HG03103 (cell line): ENCODE measurements around the gene SYT3.

Experiments used
- ATAC-seq: cut with Tn5 transposase; IDR thresholded peaks from one replicate; pipeline ENCODE4 v1.9.1; 2021; ENCODE audit warnings: low read depth; ENCODE audit not compliant: unreplicated experiment

SYT3 gene

GRCh38 chr19:50639121-50640112 is at the start of gene SYT3:
SYT3 (minus strand) TSS chr19:50639881; CDS start chr19:50637411, 2,470 bp downstream.
- no peak for ATAC-seq

- no peak for ATAC-seq
Measured at GRCh38 chr19:50688766-50689165, 49.1 kb upstream of the SYT3 start.

- no peak for ATAC-seq
Measured at GRCh38 chr19:50686310-50687032, 46.8 kb upstream of the SYT3 start.

- ATAC-seq, result no peak
Measured at GRCh38 chr19:50679177-50680125, 39.8 kb upstream of the SYT3 start.

- no peak for ATAC-seq
Measured at GRCh38 chr19:50678323-50678722, 38.6 kb upstream of the SYT3 start.

- ATAC-seq, result no peak
Measured at GRCh38 chr19:50677636-50678035, 38.0 kb upstream of the SYT3 start.

GRCh38 chr19:50676625-50677197 is 37.0 kb upstream of the SYT3 start:
- no peak for ATAC-seq

- ATAC-seq, result no peak
Measured at GRCh38 chr19:50673118-50673517, 33.4 kb upstream of the SYT3 start.

- no peak for ATAC-seq
Measured at GRCh38 chr19:50670102-50670380, 30.4 kb upstream of the SYT3 start.

GRCh38 chr19:50669302-50670101 is 29.8 kb upstream of the SYT3 start:
- ATAC-seq, result no peak

- ATAC-seq, result no peak
Measured at GRCh38 chr19:50668879-50669278, 29.2 kb upstream of the SYT3 start.

GRCh38 chr19:50668416-50668815 is 28.7 kb upstream of the SYT3 start:
- ATAC-seq, result no peak

- ATAC-seq, result no peak
Measured at GRCh38 chr19:50667759-50668231, 28.1 kb upstream of the SYT3 start.

GRCh38 chr19:50667177-50667758 is 27.6 kb upstream of the SYT3 start:
- ATAC-seq, result no peak

GRCh38 chr19:50666346-50667176 is 26.9 kb upstream of the SYT3 start:
- ATAC-seq, result no peak

- no peak for ATAC-seq
Measured at GRCh38 chr19:50664204-50664603, 24.5 kb upstream of the SYT3 start.

- no peak for ATAC-seq
Measured at GRCh38 chr19:50663482-50663790, 23.8 kb upstream of the SYT3 start.
